Keratinocyte (primary cell): ENCODE results near the gene ACAP2.

Experiments used
- CTCF ChIP-seq, 3 experiments: IDR thresholded peaks in 1 of 3; conservative IDR thresholded peaks in 1 of 3; optimal IDR thresholded peaks in 1 of 3; 2 replicates in 2 of 3; 3 replicates in 1 of 3; pipeline versions ENCODE3 to v1.5.1; 2011; ENCODE audit warnings: low read length in 3 of 3, mild to moderate bottlenecking in 3 of 3, moderate library complexity in 2 of 3, control low read depth in 1 of 3, inconsistent platforms in 1 of 3; ENCODE audit not compliant: insufficient read depth in 2 of 3; ENCODE audit errors: extremely low read depth in 1 of 3
- EZH2 ChIP-seq: IDR thresholded peaks from one replicate; pipeline ENCODE4 v1.6.1; 2012; ENCODE audit warnings: inconsistent platforms, mild to moderate bottlenecking, low read length, moderate library complexity

GRCh38 chr3:195297446-195297845 lies 145.4 kb downstream of the ACAP2 start:
- TF ChIP-seq CTCF (optimal IDR thresholded peaks at IDR 0.05 in 1 of 3, IDR thresholded peaks at IDR 0.05 in 1 of 3, conservative IDR thresholded peaks at IDR 0.05 in 1 of 3; ENCODE audit: extremely low read depth in 1 of 3, insufficient read depth in 2 of 3, low read length in 3 of 3): no peak
- TF ChIP-seq EZH2: no peak
